GM12892 (cell line): ENCODE measurements around the gene DIS3.

Experiments used
- POLR2A ChIP-seq: IDR thresholded peaks from 2 replicates; pipeline ENCODE4 v1.6.1; 2011; ENCODE audit warnings: low read depth, low read length, control low read depth
- POLR2AphosphoS5 ChIP-seq: IDR thresholded peaks from 2 replicates; pipeline ENCODE4 v1.6.1; 2011; ENCODE audit warnings: low read depth, low read length, control low read depth
- TAF1 ChIP-seq: IDR thresholded peaks from 2 replicates; pipeline ENCODE4 v1.6.1; 2011; ENCODE audit warnings: low read depth, mild to moderate bottlenecking, control low read depth, low read length, borderline replicate concordance

- TF ChIP-seq POLR2A, result no peak
- no peak for TF ChIP-seq POLR2AphosphoS5
- no peak for TF ChIP-seq TAF1
Observed at GRCh38 chr13:72820156-72820897, 38.6 kb upstream of the DIS3 start.
